Natural killer cell (primary cell): ENCODE results near the gene SNX11. TPM values are rescaled to one million over a fixed set of nuclear protein-coding genes. Genes with fewer than 3 reads are reported as not detected.
"Not testable (repeated sequence)": the region's sequence is repeated elsewhere in the genome, so short reads cannot be mapped to it uniquely, and the experiment has no call there.

ENCODE experiments used
- ATAC-seq, 3 donors: fragments of 150-1000 bp in 2 of 3; fragments of 200-7000 bp in 1 of 3; cut with Tn5 transposase; 1 replicate in 1 of 3; 2 replicates in 2 of 3; pipeline ENCODE4 v1.10.0; 2021; ENCODE audit warnings: mild to moderate bottlenecking in 2 of 3, moderate library complexity in 2 of 3
- DNase-seq, 2 donors: peaks; one replicate each; pipeline versions ENCODE4 v3.0.0 to v3.0.0-alpha.2; 2013 to 2021; ENCODE audit warnings: mixed read lengths in 1 of 2
- H3K27ac ChIP-seq: one replicate; pipeline ENCODE4 v1.5.1; 2013; ENCODE audit warnings: mild to moderate bottlenecking, low read length
- H3K27me3 ChIP-seq: one replicate; pipeline ENCODE4 v1.6.1; 2013; ENCODE audit warnings: low read length; ENCODE audit not compliant: control insufficient read depth, insufficient read depth
- H3K36me3 ChIP-seq: one replicate; pipeline ENCODE4 v1.6.1; 2013; ENCODE audit warnings: low read length; ENCODE audit not compliant: control insufficient read depth, insufficient read depth
- H3K4me1 ChIP-seq: one replicate; pipeline ENCODE4 v1.6.1; 2013; ENCODE audit warnings: low read length; ENCODE audit not compliant: control insufficient read depth, insufficient read depth
- H3K4me3 ChIP-seq: one replicate; pipeline ENCODE4 v1.5.1; 2013; ENCODE audit warnings: low read length
- H3K9me3 ChIP-seq: one replicate; pipeline ENCODE4 v1.6.1; 2013; ENCODE audit warnings: low read length; ENCODE audit not compliant: control insufficient read depth, insufficient read depth
- H3K27ac Mint-ChIP-seq, 2 donors: one replicate each; pipeline ENCODE4 v1.8.0; 2022; ENCODE audit warnings: mild to moderate bottlenecking in 2 of 2, mixed read lengths in 2 of 2, moderate library complexity in 1 of 2
- H3K27me3 Mint-ChIP-seq, 2 donors: one replicate each; pipeline ENCODE4 v1.8.0; 2022; ENCODE audit warnings: low read depth in 2 of 2, mixed read lengths in 2 of 2
- H3K36me3 Mint-ChIP-seq: one replicate; pipeline ENCODE4 v1.8.0; 2022; ENCODE audit warnings: mixed read lengths
- H3K4me1 Mint-ChIP-seq, 2 donors: one replicate each; pipeline ENCODE4 v1.8.0; 2022; ENCODE audit warnings: mixed read lengths in 2 of 2
- H3K4me3 Mint-ChIP-seq: one replicate; pipeline ENCODE4 v1.8.0; 2022; ENCODE audit warnings: mild to moderate bottlenecking, moderate library complexity, mixed read lengths
- H3K9me3 Mint-ChIP-seq, 2 donors: one replicate each; pipeline ENCODE4 v1.8.0; 2022; ENCODE audit warnings: mixed read lengths in 2 of 2
- CTCF ChIP-seq: fragments of 200-600 bp; IDR thresholded peaks from one replicate; pipeline ENCODE4 v1.8.0; 2022; ENCODE audit warnings: antibody characterized with exemption
- WGBS: methylation state at CpG from one replicate; pipeline ENCODE4 v1.1.7; 2013; ENCODE audit warnings: missing lambda C conversion rate; ENCODE audit not compliant: insufficient coverage; 5-methylcytosine and 5-hydroxymethylcytosine counted together
- intact Hi-C: fragments of 100-400 bp; cut with micrococcal nuclease; formaldehyde crosslinking; loops from one replicate; pipeline ENCODE4 v1.14.2; 2022
- total RNA-seq, 4 donors: library from RNA; stranded (reverse); fragments of 120-200 nt in 1 of 4; gene quantifications; one replicate each; pipeline versions ENCODE4 v1.2.3 to v1.2.4, GENCODE V29; 2013 to 2022

SNX11 gene
- total RNA-seq, 3 donors from 2014 or later (not counting 1 experiment from before 2014, with no cell fraction given): 22.4 to 43.2 (median 33.2) TPM

GRCh38 chr17:48070195-48070594 is 37.4 kb upstream of the SNX11 start:
- H3K36me3 Mint-ChIP-seq: no peaks in the 10 kb centered on the region
- no peak overlapping the region for H3K27ac Mint-ChIP-seq
- Histone ChIP-seq H3K4me3 (no peak overlapping the region), H3K9me3 (no peaks in the 10 kb centered on the region), H3K27ac (no peak overlapping the region), H3K36me3 (peaks cover 29% of the 10 kb centered on the region), H3K4me1 (no peaks in the 10 kb centered on the region), H3K27me3 (no peaks in the 10 kb centered on the region)
- DNase-seq (no peak), ATAC-seq (no peak)
- no peak overlapping the region for H3K4me3 Mint-ChIP-seq
- no peaks in the 10 kb centered on the region for H3K9me3 Mint-ChIP-seq
- H3K27me3 Mint-ChIP-seq: no peaks in the 10 kb centered on the region
- no peaks in the 10 kb centered on the region for H3K4me1 Mint-ChIP-seq
- intact Hi-C loops: loop anchor here (10.0 kb wide), 1 partner anchor 125 kb away; the partner anchor contains the start of gene PNPO
- WGBS: 96% methylated on average over 2 of the region's 2 CpGs
- no peak for TF ChIP-seq CTCF

- Histone ChIP-seq H3K4me3 (no peak overlapping the region), H3K27ac (no peak overlapping the region), H3K9me3 (no peaks in the 10 kb centered on the region), H3K4me1 (no peaks in the 10 kb centered on the region), H3K27me3 (no peaks in the 10 kb centered on the region), H3K36me3 (peaks cover 32% of the 10 kb centered on the region)
- intact Hi-C loops: loop anchor here (10.0 kb wide), 1 partner anchor 127 kb away; the partner anchor contains the start of gene PNPO
- no peak for DNase-seq
- WGBS: 81% methylated on average over 2 of the region's 2 CpGs
- Mint-ChIP-seq H3K27me3 (no peaks in the 10 kb centered on the region), H3K27ac (no peak overlapping the region), H3K4me1 (no peaks in the 10 kb centered on the region), H3K4me3 (no peak overlapping the region), H3K36me3 (no peaks in the 10 kb centered on the region), H3K9me3 (no peaks in the 10 kb centered on the region)
- TF ChIP-seq CTCF: no peak
- no peak for ATAC-seq
Observed at GRCh38 chr17:48071654-48072053, 35.9 kb upstream of the SNX11 start.

- H3K4me1 Mint-ChIP-seq, H3K4me1 ChIP-seq, H3K36me3 Mint-ChIP-seq, H3K27ac ChIP-seq, H3K27me3 Mint-ChIP-seq, H3K27me3 ChIP-seq, H3K4me3 ChIP-seq, H3K27ac Mint-ChIP-seq, ATAC-seq, H3K9me3 Mint-ChIP-seq, DNase-seq, H3K9me3 ChIP-seq, H3K4me3 Mint-ChIP-seq: not testable (repeated sequence)
- intact Hi-C loops: loop anchor here (10.0 kb wide), 1 partner anchor 128 kb away; the partner anchor contains the start of gene PNPO
- peaks cover 31% of the 10 kb centered on the region for H3K36me3 ChIP-seq
- 96% methylated on average over 9 of the region's 9 CpGs for WGBS
Observed at GRCh38 chr17:48072811-48073210, 34.8 kb upstream of the SNX11 start.

- WGBS: 95% methylated on average over 5 of the region's 5 CpGs
- H3K27me3 Mint-ChIP-seq, DNase-seq, H3K4me1 Mint-ChIP-seq, H3K9me3 Mint-ChIP-seq, H3K36me3 Mint-ChIP-seq, ATAC-seq, H3K27ac Mint-ChIP-seq, H3K27ac ChIP-seq, H3K4me3 Mint-ChIP-seq, H3K4me3 ChIP-seq, H3K4me1 ChIP-seq, H3K9me3 ChIP-seq, H3K27me3 ChIP-seq: not testable (repeated sequence)
- intact Hi-C loops: loop anchor here (1.0 to 10.0 kb wide), 3 partner anchors 36 to 129 kb away; partner anchors contain the start of genes COPZ2 and PNPO
- H3K36me3 ChIP-seq: peaks cover 30% of the 10 kb centered on the region
Observed at GRCh38 chr17:48073566-48074094, 33.9 kb upstream of the SNX11 start.
